GM12878 (cell line): ENCODE measurements around the gene WNT5B. TPM values are rescaled to one million over a fixed set of nuclear protein-coding genes. Genes with fewer than 3 reads are reported as not detected.
A peak's percentile ranks its signal among the peaks of the same experiment; 100 is the strongest.

Experiments
- ATAC-seq: fragments of 200-7000 bp; cut with Tn5 transposase; 3 replicates; pipeline ENCODE4 v1.9.1; 2020; ENCODE audit warnings: mild to moderate bottlenecking, moderate library complexity
- BruUV-seq: library from RNA; stranded (reverse); fragments of 400-500 nt; replicated peaks from 2 replicates; lab custom pipeline; 2021; lab: Mats Ljungman, UMichigan
- CTCF ChIA-PET: fragments of 300-600 bp; sonication (Branson Sonifier 250); formaldehyde crosslinking; extraction: SDS; loops from one replicate; lab custom pipeline; 2021; ENCODE audit warnings: inconsistent platforms; lab: Yijun Ruan, JAX
- POLR2A ChIA-PET: fragments of 350-600 bp; formaldehyde crosslinking; extraction: SDS; loops from one replicate; lab custom pipeline; 2021; ENCODE audit warnings: inconsistent platforms; lab: Charles Lee
- RAD21 ChIA-PET: fragments of 300-600 bp; sonication (Branson Sonifier 250); formaldehyde crosslinking; loops from one replicate; lab custom pipeline; 2023; ENCODE audit warnings: antibody characterized with exemption; ENCODE audit not compliant: unreplicated experiment; lab: Charles Lee
- SMC1A ChIA-PET: fragments of 300-600 bp; sonication (Branson Sonifier 250); formaldehyde crosslinking; loops from one replicate; lab custom pipeline; 2023; ENCODE audit not compliant: unreplicated experiment, uncharacterized antibody; lab: Charles Lee
- DNase-seq: peaks from one replicate; pipeline ENCODE4 v3.0.0-alpha.2; 2011; ENCODE audit warnings: low read depth, low spot score
- FAIRE-seq: peaks from 3 replicates; lab custom pipeline; 2011; peaks lifted over from hg19 to GRCh38; lab: Jason Lieb, UNC
- H2AFZ ChIP-seq: 2 replicates; pipeline ENCODE4 v1.6.0; 2011; ENCODE audit warnings: low read depth, low read length, control low read depth; ENCODE audit not compliant: control insufficient read depth
- H3K27ac ChIP-seq: 2 replicates; pipeline ENCODE4 v1.5.1; 2011; ENCODE audit warnings: control low read depth; ENCODE audit not compliant: control insufficient read depth, insufficient read depth
- H3K27me3 ChIP-seq, 2 experiments: replicated peaks in 1 of 2; 2 replicates each; pipeline versions ENCODE4 v1.6.0 to v1.6.1; 2011; ENCODE audit warnings: low read length in 1 of 2; ENCODE audit not compliant: control insufficient read depth in 2 of 2, insufficient read depth in 2 of 2
- H3K36me3 ChIP-seq, 2 experiments: 2 replicates each; pipeline ENCODE4 v1.5.1; 2011; ENCODE audit warnings: low read length in 1 of 2; ENCODE audit not compliant: control insufficient read depth in 2 of 2, insufficient read depth in 2 of 2
- H3K4me1 ChIP-seq: 2 replicates; pipeline ENCODE4 v1.6.1; 2011; ENCODE audit warnings: mild to moderate bottlenecking, low read length, moderate library complexity, mixed read lengths; ENCODE audit not compliant: control insufficient read depth, insufficient read depth
- H3K4me2 ChIP-seq: 2 replicates; pipeline ENCODE4 v1.6.0; 2011; ENCODE audit warnings: control low read depth; ENCODE audit not compliant: control insufficient read depth, insufficient read depth
- H3K4me3 ChIP-seq: fragments of 200-600 bp; sonication (generic); 2 replicates; pipeline ENCODE4 v1.5.1; 2016
- H3K79me2 ChIP-seq: 2 replicates; pipeline ENCODE4 v1.6.0; 2011; ENCODE audit warnings: low read length; ENCODE audit not compliant: control insufficient read depth, insufficient read depth
- H3K9ac ChIP-seq: 2 replicates; pipeline ENCODE4 v1.8.0; 2011; ENCODE audit warnings: low read length, control low read depth, mixed read lengths; ENCODE audit not compliant: control insufficient read depth, insufficient read depth
- H3K9me3 ChIP-seq: replicated peaks from 3 replicates; pipeline ENCODE4 v1.5.1; 2011; ENCODE audit warnings: mild to moderate bottlenecking, low read length; ENCODE audit not compliant: control insufficient read depth, insufficient read depth
- H4K20me1 ChIP-seq: 2 replicates; pipeline ENCODE4 v1.6.0; 2011; ENCODE audit not compliant: control insufficient read depth, insufficient read depth
- ASH2L ChIP-seq: fragments of 300-600, 200-600 bp; sonication (generic); IDR thresholded peaks from 2 replicates; pipeline ENCODE4 v1.6.1; 2017; ENCODE audit warnings: low read depth, mild to moderate bottlenecking, borderline replicate concordance
- CBX3 ChIP-seq: fragments of 200-600 bp; sonication (generic); IDR thresholded peaks from 2 replicates; pipeline ENCODE4 v1.6.1; 2016; ENCODE audit warnings: low read depth, borderline replicate concordance
- GATAD2B ChIP-seq: fragments of 450-650 bp; conservative IDR thresholded peaks from 2 replicates; pipeline ENCODE4 v1.6.1; 2017; ENCODE audit warnings: low read depth, mild to moderate bottlenecking, moderate library complexity
- IKZF1 ChIP-seq: fragments of 450-650 bp; conservative IDR thresholded peaks from 2 replicates; pipeline ENCODE4 v1.6.1; 2017; ENCODE audit warnings: antibody characterized with exemption, mild to moderate bottlenecking
- IKZF2 ChIP-seq, 2 experiments: fragments of 450-650 bp; IDR thresholded peaks; 2 replicates each; pipeline ENCODE4 v1.6.1; 2017; ENCODE audit warnings: mild to moderate bottlenecking in 2 of 2, moderate library complexity in 2 of 2
- KLF5 ChIP-seq: fragments of 450-650 bp; IDR thresholded peaks from 2 replicates; pipeline ENCODE4 v1.6.1; 2014; ENCODE audit warnings: mild to moderate bottlenecking; ENCODE audit not compliant: partially characterized antibody
- NBN ChIP-seq: fragments of 450-650 bp; IDR thresholded peaks from 2 replicates; pipeline ENCODE4 v1.6.1; 2016
- NFIC ChIP-seq: IDR thresholded peaks from 2 replicates; pipeline ENCODE4 v1.6.1; 2012; ENCODE audit warnings: low read depth, mild to moderate bottlenecking, inconsistent platforms, low read length, moderate library complexity
- NFYA ChIP-seq: IDR thresholded peaks from 2 replicates; pipeline ENCODE4 v1.6.1; 2011; ENCODE audit warnings: low read depth, mild to moderate bottlenecking, low read length, improper control_type of control experiment, borderline replicate concordance
- POU2F2 ChIP-seq: IDR thresholded peaks from 3 replicates; pipeline ENCODE4 v1.6.1; 2011; ENCODE audit warnings: low read depth, mild to moderate bottlenecking, low read length, borderline replicate concordance
- ZNF217 ChIP-seq: fragments of 450-650 bp; IDR thresholded peaks from 2 replicates; pipeline ENCODE4 v1.6.1; 2017; ENCODE audit warnings: antibody characterized with exemption, mild to moderate bottlenecking
- ZSCAN29 ChIP-seq: fragments of 450-650 bp; IDR thresholded peaks from 2 replicates; pipeline ENCODE4 v1.6.1; 2017; ENCODE audit warnings: mild to moderate bottlenecking, moderate library complexity
- WGBS: methylation state at CpG from one replicate; pipeline ENCODE4 v1.1.6; 2016; ENCODE audit warnings: low lambda C conversion rate; ENCODE audit not compliant: insufficient replicate concordance, insufficient coverage; ENCODE audit errors: missing lambda C conversion rate; 5-methylcytosine and 5-hydroxymethylcytosine counted together
- in situ Hi-C: fragments of 300-500 bp; cut with MboI; formaldehyde crosslinking; loops from 9 replicates; pipeline ENCODE4 v1.14.3; 2018; ENCODE audit warnings: mixed read lengths
- intact Hi-C: fragments of 100-400 bp; cut with micrococcal nuclease; formaldehyde crosslinking; loops from one replicate; pipeline ENCODE4 v1.14.2; 2022; ENCODE audit not compliant: unreplicated experiment
- polyA plus RNA-seq, 11 experiments: library from polyadenylated mRNA; depleted of rRNA in 4 of 11; unstranded in 6 of 11; stranded (reverse) in 5 of 11; fragments of >200 nt; fragmentation: Nextera tagmentation in 4 of 11; fragmentation: Illumina TruSeq in 1 of 11; extraction: Ambion mirVana in 4 of 11; extraction: Trizol in 1 of 11; gene quantifications; 1 replicate in 1 of 11; 2 replicates in 10 of 11; pipeline versions ENCODE4 v1.2.1 to v1.2.3, GENCODE V29; 2011 to 2016; ENCODE audit warnings: inconsistent platforms in 2 of 11, missing spikeins in 2 of 11, low read depth in 1 of 11
- total RNA-seq, 4 experiments: library from RNA; depleted of rRNA in 3 of 4; stranded (reverse); fragments of >200 nt in 3 of 4; fragmentation: Illumina TruSeq in 1 of 4; extraction: Trizol in 1 of 4; gene quantifications; 2 replicates each; pipeline versions ENCODE4 v1.2.1 to v1.2.3, GENCODE V29; 2013 to 2021
- TF ChIP-seq, protein P1 (sequence below): fragments of 450-650 bp; formaldehyde crosslinking; IDR thresholded peaks from 2 replicates; pipeline ENCODE4 v1.4.0; 2022; ENCODE audit warnings: mild to moderate bottlenecking, moderate library complexity
- TF ChIP-seq, protein P2 (sequence below), 3 experiments: IDR thresholded peaks in 2 of 3; conservative IDR thresholded peaks in 1 of 3; 2 replicates each; pipeline ENCODE4 v1.5.1; 2011; ENCODE audit warnings: low read depth in 3 of 3, low read length in 3 of 3, mild to moderate bottlenecking in 3 of 3, control low read depth in 2 of 3, moderate library complexity in 2 of 3, inconsistent platforms in 1 of 3, mixed read lengths in 1 of 3; ENCODE audit not compliant: control insufficient read depth in 2 of 3, insufficient read depth in 1 of 3; ENCODE audit errors: extremely low read depth in 1 of 3

The WNT5B gene
- total and polyA plus RNA-seq, 10 of the 15 experiments (the other 5 are each of a cell fraction or from before 2014, with no cell fraction given): 0.45 to 18.3 (median 5.4) TPM

DNA sequence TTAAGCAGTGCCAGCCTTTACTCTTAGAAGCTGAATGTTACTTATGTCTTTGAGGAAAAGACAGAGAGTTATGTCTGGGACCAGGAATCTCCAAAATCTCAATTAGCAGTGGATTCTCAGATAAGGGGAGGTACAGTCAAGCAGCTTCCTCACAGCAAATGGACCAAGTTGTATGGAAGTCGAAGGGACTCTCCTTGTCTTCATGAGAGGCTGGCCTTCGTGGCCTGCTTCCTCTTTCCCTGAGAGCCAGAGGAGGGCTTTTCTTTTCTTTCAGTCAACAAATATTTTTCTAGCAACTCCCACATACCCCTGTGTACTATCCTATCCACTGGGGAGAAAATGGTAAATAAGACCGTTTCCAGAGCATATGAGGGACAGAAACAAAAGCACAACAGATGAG lies 6.6 kb upstream of the WNT5B start (continued):
- TF ChIP-seq, protein P1, sequence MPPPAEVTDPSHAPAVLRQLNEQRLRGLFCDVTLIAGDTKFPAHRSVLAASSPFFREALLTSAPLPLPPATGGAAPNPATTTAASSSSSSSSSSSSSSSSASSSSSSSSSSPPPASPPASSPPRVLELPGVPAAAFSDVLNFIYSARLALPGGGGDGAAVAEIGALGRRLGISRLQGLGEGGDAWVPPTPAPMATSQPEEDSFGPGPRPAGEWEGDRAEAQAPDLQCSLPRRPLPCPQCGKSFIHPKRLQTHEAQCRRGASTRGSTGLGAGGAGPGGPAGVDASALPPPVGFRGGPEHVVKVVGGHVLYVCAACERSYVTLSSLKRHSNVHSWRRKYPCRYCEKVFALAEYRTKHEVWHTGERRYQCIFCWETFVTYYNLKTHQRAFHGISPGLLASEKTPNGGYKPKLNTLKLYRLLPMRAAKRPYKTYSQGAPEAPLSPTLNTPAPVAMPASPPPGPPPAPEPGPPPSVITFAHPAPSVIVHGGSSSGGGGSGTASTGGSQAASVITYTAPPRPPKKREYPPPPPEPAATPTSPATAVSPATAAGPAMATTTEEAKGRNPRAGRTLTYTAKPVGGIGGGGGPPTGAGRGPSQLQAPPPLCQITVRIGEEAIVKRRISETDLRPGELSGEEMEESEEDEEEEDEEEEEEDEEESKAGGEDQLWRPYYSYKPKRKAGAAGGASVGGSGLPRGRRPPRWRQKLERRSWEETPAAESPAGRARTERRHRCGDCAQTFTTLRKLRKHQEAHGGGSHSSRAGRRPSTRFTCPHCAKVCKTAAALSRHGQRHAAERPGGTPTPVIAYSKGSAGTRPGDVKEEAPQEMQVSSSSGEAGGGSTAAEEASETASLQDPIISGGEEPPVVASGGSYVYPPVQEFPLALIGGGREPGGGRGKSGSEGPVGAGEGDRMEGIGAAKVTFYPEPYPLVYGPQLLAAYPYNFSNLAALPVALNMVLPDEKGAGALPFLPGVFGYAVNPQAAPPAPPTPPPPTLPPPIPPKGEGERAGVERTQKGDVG (CRISPR knock-in tag): no peak
- no peak for TF ChIP-seq ZNF217
- TF ChIP-seq ZSCAN29: no peak

DNA sequence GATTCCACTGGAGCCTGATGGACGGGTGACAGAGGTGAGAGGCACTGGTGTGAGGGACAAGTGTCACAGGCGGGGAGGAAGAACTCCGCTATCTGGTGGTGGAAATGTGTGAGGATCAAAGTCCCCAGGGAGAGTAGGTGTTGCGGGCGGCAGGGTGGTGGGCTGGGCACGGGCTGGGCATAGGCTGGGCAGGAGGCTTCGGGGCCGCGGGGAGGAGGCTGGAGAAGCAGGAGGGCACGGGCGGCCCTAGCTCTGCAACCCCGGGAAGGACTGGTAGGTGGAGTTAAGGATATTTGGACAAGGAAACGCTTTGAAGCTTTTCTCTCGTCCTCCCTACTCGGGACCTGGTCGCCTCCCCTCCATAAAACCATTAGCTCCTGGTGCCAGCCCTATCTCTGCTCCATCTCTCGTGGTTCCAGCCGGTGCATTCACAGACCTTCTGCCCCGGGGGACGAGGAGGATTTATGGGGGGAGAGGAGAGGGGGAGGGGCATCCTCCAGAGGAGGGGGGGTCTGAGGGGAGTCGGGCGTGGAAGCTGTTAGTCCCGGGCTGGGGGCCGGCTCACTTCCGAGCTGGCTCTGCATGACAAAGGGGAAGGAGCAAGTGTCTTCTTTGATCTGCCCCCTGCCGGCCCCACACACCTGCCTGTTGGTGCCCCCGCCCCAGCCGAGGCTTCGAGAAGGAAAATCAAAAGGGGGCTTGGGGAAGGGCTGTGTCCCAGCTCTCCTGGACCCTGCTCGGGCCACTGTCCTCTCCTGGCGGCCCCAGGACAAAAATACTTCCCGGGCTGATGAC lies 504 bp downstream of the WNT5B start:
- 2% methylated on average over 27 of the region's 32 CpGs for WGBS
- ATAC-seq (peak; percentile 65), FAIRE-seq (no peak), DNase-seq (no peak)
- RAD21 ChIA-PET: interaction anchor here (0.6 to 2.7 kb wide), 8 partner anchors 9 to 511 kb away, joined by 3 to 18 read pairs (median 5); no protein-coding TSS in a partner anchor
- intact Hi-C loops (loop anchor here (5.0 kb wide), 2 partner anchors 163 to 313 kb away; no protein-coding TSS in a partner anchor), in situ Hi-C loops (no loop called here)
- Histone ChIP-seq H3K4me2 (peak overlapping the region; percentile 72), H3K36me3 (no peaks in the 10 kb centered on the region), H3K9ac (no peak overlapping the region), H3K27ac (no peak overlapping the region), H3K4me1 (peaks cover 6% of the 10 kb centered on the region; the same call in 1 of the 2 replicates), H3K9me3 (no peaks in the 10 kb centered on the region), H2AFZ (no peak overlapping the region), H3K79me2 (no peaks in the 10 kb centered on the region), H3K4me3 (peak overlapping the region; percentile 59), H4K20me1 (no peaks in the 10 kb centered on the region; the same call in 1 of the 2 replicates), H3K27me3 (peaks cover 2 to 4% of the 10 kb centered on the region in 2 experiments; a peak in 2 of 4 replicates)
- CTCF ChIA-PET: interaction anchor here (0.8 to 2.8 kb wide), 14 partner anchors 9 to 512 kb away, joined by 3 to 27 read pairs (median 4); no protein-coding TSS in a partner anchor
- no TSS peak for BruUV-seq
- SMC1A ChIA-PET: interaction anchor here (0.8 to 2.2 kb wide), 3 partner anchors 112 to 511 kb away, joined by 3 to 11 read pairs (median 5); no protein-coding TSS in a partner anchor
- POLR2A ChIA-PET: no interaction called here
- TF ChIP-seq KLF5 (no peak), POU2F2 (no peak), NFYA (no peak), GATAD2B (no peak), NFIC (no peak), ASH2L (no peak), IKZF2 (IDR thresholded peaks at IDR 0.05) (no peak), IKZF1 (0 out of 2 replicates have a peak, but pooled peaks have one; percentile 4), NBN (no peak), CBX3 (no peak)
- TF ChIP-seq, protein P2, sequence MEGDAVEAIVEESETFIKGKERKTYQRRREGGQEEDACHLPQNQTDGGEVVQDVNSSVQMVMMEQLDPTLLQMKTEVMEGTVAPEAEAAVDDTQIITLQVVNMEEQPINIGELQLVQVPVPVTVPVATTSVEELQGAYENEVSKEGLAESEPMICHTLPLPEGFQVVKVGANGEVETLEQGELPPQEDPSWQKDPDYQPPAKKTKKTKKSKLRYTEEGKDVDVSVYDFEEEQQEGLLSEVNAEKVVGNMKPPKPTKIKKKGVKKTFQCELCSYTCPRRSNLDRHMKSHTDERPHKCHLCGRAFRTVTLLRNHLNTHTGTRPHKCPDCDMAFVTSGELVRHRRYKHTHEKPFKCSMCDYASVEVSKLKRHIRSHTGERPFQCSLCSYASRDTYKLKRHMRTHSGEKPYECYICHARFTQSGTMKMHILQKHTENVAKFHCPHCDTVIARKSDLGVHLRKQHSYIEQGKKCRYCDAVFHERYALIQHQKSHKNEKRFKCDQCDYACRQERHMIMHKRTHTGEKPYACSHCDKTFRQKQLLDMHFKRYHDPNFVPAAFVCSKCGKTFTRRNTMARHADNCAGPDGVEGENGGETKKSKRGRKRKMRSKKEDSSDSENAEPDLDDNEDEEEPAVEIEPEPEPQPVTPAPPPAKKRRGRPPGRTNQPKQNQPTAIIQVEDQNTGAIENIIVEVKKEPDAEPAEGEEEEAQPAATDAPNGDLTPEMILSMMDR (IDR thresholded peaks at IDR 0.05 in 2 of 3, conservative IDR thresholded peaks at IDR 0.05 in 1 of 3; ENCODE audit: control insufficient read depth in 2 of 3, extremely low read depth in 1 of 3, insufficient read depth in 1 of 3, low read depth in 3 of 3, low read length in 3 of 3): peak in 2 of 3 experiments; percentile 6 to 22; a peak in 2 of 6 replicates
